GM23338 (cell line): ENCODE results near the gene INO80E. TPM values are rescaled to one million over a fixed set of nuclear protein-coding genes. Genes with fewer than 3 reads are reported as not detected.

Experiments
- ATAC-seq: fragments of 200-7000 bp; cut with Tn5 transposase; 3 replicates; pipeline ENCODE4 v1.9.1; 2020
- DNase-seq: peaks from one replicate; pipeline ENCODE4 v3.0.0-alpha.2; 2015; ENCODE audit warnings: low spot score
- H2AFZ ChIP-seq: fragments of 200-600 bp; sonication (generic); 2 replicates; pipeline ENCODE4 v1.8.0; 2016; ENCODE audit warnings: antibody characterized with exemption, mild to moderate bottlenecking, moderate library complexity
- H3F3A ChIP-seq: fragments of 200-600 bp; sonication (generic); replicated peaks from 2 replicates; pipeline ENCODE4 v1.8.0; 2017; ENCODE audit warnings: antibody characterized with exemption, mixed run types, low read depth
- H3K27ac ChIP-seq: fragments of 200-600 bp; sonication (generic); 2 replicates; pipeline ENCODE4 v1.6.1; 2016; ENCODE audit warnings: low read depth
- H3K27me3 ChIP-seq: fragments of 200-600 bp; sonication (generic); 2 replicates; pipeline ENCODE4 v1.8.0; 2016; ENCODE audit warnings: mild to moderate bottlenecking, mixed run types, moderate library complexity; ENCODE audit not compliant: insufficient read depth
- H3K36me3 ChIP-seq: fragments of 200-600 bp; sonication (generic); 2 replicates; pipeline ENCODE4 v1.8.0; 2016; ENCODE audit warnings: mild to moderate bottlenecking; ENCODE audit not compliant: insufficient read depth
- H3K4me1 ChIP-seq: fragments of 200-600 bp; sonication (generic); 2 replicates; pipeline ENCODE4 v1.8.0; 2016; ENCODE audit warnings: mild to moderate bottlenecking, moderate library complexity; ENCODE audit not compliant: insufficient read depth
- H3K4me2 ChIP-seq: fragments of 200-600 bp; sonication (generic); 2 replicates; pipeline ENCODE4 v1.7.1; 2017; ENCODE audit warnings: mixed run types
- H3K4me3 ChIP-seq: fragments of 200-600 bp; sonication (generic); 2 replicates; pipeline ENCODE4 v1.6.1; 2016; ENCODE audit warnings: mixed run types
- H3K79me2 ChIP-seq: fragments of 200-600 bp; sonication (generic); replicated peaks from 2 replicates; pipeline ENCODE4 v1.8.0; 2017; ENCODE audit warnings: mild to moderate bottlenecking; ENCODE audit not compliant: insufficient read depth
- H3K9me2 ChIP-seq: fragments of 200-600 bp; sonication (generic); 2 replicates; pipeline ENCODE4 v1.8.0; 2017; ENCODE audit not compliant: insufficient read depth
- H4K20me1 ChIP-seq: fragments of 200-600 bp; sonication (generic); replicated peaks from 2 replicates; pipeline ENCODE4 v1.8.0; 2017; ENCODE audit warnings: mild to moderate bottlenecking; ENCODE audit not compliant: insufficient read depth
- H3K27ac Mint-ChIP-seq: 2 replicates; pipeline ENCODE4 v1.8.0; 2020; ENCODE audit warnings: inconsistent platforms, mild to moderate bottlenecking, moderate library complexity, mixed read lengths
- H3K27me3 Mint-ChIP-seq: 3 replicates; pipeline ENCODE4 v1.8.0; 2022; ENCODE audit warnings: low read depth, mild to moderate bottlenecking, moderate library complexity, mixed read lengths, inconsistent platforms; ENCODE audit not compliant: insufficient read depth, poor library complexity
- H3K36me3 Mint-ChIP-seq: 3 replicates; pipeline ENCODE4 v1.8.0; 2021; ENCODE audit warnings: low read depth, mild to moderate bottlenecking, inconsistent platforms, moderate library complexity, mixed read lengths
- H3K4me1 Mint-ChIP-seq: 3 replicates; pipeline ENCODE4 v1.8.0; 2020; ENCODE audit warnings: mild to moderate bottlenecking, inconsistent platforms, mixed read lengths
- H3K4me3 Mint-ChIP-seq: 3 replicates; pipeline ENCODE4 v1.8.0; 2021; ENCODE audit warnings: moderate library complexity, mild to moderate bottlenecking, inconsistent platforms, mixed read lengths
- H3K9me3 Mint-ChIP-seq: 3 replicates; pipeline ENCODE4 v1.8.0; 2020; ENCODE audit warnings: moderate library complexity, mild to moderate bottlenecking, inconsistent platforms, mixed read lengths
- CREB1 ChIP-seq: fragments of 250-450 bp; sonication (Bioruptor Pico); IDR thresholded peaks from 2 replicates; pipeline ENCODE4 v1.5.0; 2020; ENCODE audit warnings: low read depth, mild to moderate bottlenecking, moderate library complexity
- EZH2 ChIP-seq: fragments of 200-600 bp; sonication (generic); IDR thresholded peaks from one replicate; pipeline ENCODE4 v1.8.0; 2017; ENCODE audit warnings: antibody characterized with exemption, mild to moderate bottlenecking, low read depth; ENCODE audit not compliant: unreplicated experiment
- EZH2phosphoT487 ChIP-seq: fragments of 200-600 bp; sonication (generic); IDR thresholded peaks from one replicate; pipeline ENCODE4 v1.8.1; 2018; ENCODE audit warnings: antibody characterized with exemption; ENCODE audit not compliant: unreplicated experiment
- NANOG ChIP-seq: IDR thresholded peaks from 2 replicates; pipeline ENCODE4 v1.6.1; 2016; ENCODE audit warnings: antibody characterized with exemption, borderline replicate concordance
- POLR2AphosphoS5 ChIP-seq: IDR thresholded peaks from 2 replicates; pipeline ENCODE4 v1.6.1; 2016; ENCODE audit warnings: antibody characterized with exemption, low read depth
- REST ChIP-seq: IDR thresholded peaks from one replicate; pipeline ENCODE4 v1.6.1; 2018; ENCODE audit warnings: antibody characterized with exemption; ENCODE audit not compliant: unreplicated experiment
- STAT1 ChIP-seq: IDR thresholded peaks from one replicate; pipeline ENCODE4 v1.6.1; 2016; ENCODE audit warnings: antibody characterized with exemption; ENCODE audit not compliant: unreplicated experiment
- ZNF114 ChIP-seq: fragments of 250-450 bp; sonication (Bioruptor Pico); IDR thresholded peaks from 2 replicates; pipeline ENCODE4 v1.5.0; 2020; ENCODE audit warnings: mild to moderate bottlenecking, moderate library complexity
- polyA plus RNA-seq: library from polyadenylated mRNA; unstranded; fragments of >200 nt; fragmentation: Nextera tagmentation; extraction: Ambion mirVana; gene quantifications from 2 replicates; pipeline ENCODE4 v1.2.1, GENCODE V29; 2016
- total RNA-seq: library from RNA; depleted of rRNA; stranded (reverse); fragments of >200 nt; shearing (Covaris generic); gene quantifications from 2 replicates; pipeline ENCODE4 v1.2.3, GENCODE V29; 2014
- TF ChIP-seq, protein P1 (sequence below): fragments of 250-450 bp; sonication (Bioruptor Pico); IDR thresholded peaks from 2 replicates; pipeline ENCODE4 v1.5.0; 2020; ENCODE audit warnings: mild to moderate bottlenecking, moderate library complexity

The INO80E gene
- total and polyA plus RNA-seq, 2 experiments from 2014 or later, result 66.0 to 71.0 TPM

- Mint-ChIP-seq H3K27ac (no peak overlapping the region), H3K27me3 (peaks cover 11% of the 10 kb centered on the region), H3K4me1 (peaks cover 29% of the 10 kb centered on the region), H3K36me3 (peaks cover 3% of the 10 kb centered on the region; the same call in 2 of the 3 replicates), H3K9me3 (no peaks in the 10 kb centered on the region), H3K4me3 (no peak overlapping the region)
- Histone ChIP-seq H3K9me2 (no peaks in the 10 kb centered on the region), H3K27ac (no peak overlapping the region), H3K4me1 (peaks cover 18% of the 10 kb centered on the region), H3K27me3 (no peaks in the 10 kb centered on the region), H3K4me2 (no peak overlapping the region), H3K36me3 (no peaks in the 10 kb centered on the region), H3K79me2 (no peaks in the 10 kb centered on the region), H3F3A (0 out of 2 replicates have a peak, but pooled peaks cover 3% of the 10 kb centered on the region), H2AFZ (no peak overlapping the region), H4K20me1 (no peaks in the 10 kb centered on the region; the same call in 1 of the 2 replicates), H3K4me3 (no peak overlapping the region)
- TF ChIP-seq STAT1 (no peak), EZH2phosphoT487 (no peak), ZNF114 (CRISPR knock-in tag) (no peak), POLR2AphosphoS5 (no peak), REST (no peak), CREB1 (CRISPR knock-in tag) (no peak), NANOG (no peak), EZH2 (no peak)
- TF ChIP-seq, protein P1, sequence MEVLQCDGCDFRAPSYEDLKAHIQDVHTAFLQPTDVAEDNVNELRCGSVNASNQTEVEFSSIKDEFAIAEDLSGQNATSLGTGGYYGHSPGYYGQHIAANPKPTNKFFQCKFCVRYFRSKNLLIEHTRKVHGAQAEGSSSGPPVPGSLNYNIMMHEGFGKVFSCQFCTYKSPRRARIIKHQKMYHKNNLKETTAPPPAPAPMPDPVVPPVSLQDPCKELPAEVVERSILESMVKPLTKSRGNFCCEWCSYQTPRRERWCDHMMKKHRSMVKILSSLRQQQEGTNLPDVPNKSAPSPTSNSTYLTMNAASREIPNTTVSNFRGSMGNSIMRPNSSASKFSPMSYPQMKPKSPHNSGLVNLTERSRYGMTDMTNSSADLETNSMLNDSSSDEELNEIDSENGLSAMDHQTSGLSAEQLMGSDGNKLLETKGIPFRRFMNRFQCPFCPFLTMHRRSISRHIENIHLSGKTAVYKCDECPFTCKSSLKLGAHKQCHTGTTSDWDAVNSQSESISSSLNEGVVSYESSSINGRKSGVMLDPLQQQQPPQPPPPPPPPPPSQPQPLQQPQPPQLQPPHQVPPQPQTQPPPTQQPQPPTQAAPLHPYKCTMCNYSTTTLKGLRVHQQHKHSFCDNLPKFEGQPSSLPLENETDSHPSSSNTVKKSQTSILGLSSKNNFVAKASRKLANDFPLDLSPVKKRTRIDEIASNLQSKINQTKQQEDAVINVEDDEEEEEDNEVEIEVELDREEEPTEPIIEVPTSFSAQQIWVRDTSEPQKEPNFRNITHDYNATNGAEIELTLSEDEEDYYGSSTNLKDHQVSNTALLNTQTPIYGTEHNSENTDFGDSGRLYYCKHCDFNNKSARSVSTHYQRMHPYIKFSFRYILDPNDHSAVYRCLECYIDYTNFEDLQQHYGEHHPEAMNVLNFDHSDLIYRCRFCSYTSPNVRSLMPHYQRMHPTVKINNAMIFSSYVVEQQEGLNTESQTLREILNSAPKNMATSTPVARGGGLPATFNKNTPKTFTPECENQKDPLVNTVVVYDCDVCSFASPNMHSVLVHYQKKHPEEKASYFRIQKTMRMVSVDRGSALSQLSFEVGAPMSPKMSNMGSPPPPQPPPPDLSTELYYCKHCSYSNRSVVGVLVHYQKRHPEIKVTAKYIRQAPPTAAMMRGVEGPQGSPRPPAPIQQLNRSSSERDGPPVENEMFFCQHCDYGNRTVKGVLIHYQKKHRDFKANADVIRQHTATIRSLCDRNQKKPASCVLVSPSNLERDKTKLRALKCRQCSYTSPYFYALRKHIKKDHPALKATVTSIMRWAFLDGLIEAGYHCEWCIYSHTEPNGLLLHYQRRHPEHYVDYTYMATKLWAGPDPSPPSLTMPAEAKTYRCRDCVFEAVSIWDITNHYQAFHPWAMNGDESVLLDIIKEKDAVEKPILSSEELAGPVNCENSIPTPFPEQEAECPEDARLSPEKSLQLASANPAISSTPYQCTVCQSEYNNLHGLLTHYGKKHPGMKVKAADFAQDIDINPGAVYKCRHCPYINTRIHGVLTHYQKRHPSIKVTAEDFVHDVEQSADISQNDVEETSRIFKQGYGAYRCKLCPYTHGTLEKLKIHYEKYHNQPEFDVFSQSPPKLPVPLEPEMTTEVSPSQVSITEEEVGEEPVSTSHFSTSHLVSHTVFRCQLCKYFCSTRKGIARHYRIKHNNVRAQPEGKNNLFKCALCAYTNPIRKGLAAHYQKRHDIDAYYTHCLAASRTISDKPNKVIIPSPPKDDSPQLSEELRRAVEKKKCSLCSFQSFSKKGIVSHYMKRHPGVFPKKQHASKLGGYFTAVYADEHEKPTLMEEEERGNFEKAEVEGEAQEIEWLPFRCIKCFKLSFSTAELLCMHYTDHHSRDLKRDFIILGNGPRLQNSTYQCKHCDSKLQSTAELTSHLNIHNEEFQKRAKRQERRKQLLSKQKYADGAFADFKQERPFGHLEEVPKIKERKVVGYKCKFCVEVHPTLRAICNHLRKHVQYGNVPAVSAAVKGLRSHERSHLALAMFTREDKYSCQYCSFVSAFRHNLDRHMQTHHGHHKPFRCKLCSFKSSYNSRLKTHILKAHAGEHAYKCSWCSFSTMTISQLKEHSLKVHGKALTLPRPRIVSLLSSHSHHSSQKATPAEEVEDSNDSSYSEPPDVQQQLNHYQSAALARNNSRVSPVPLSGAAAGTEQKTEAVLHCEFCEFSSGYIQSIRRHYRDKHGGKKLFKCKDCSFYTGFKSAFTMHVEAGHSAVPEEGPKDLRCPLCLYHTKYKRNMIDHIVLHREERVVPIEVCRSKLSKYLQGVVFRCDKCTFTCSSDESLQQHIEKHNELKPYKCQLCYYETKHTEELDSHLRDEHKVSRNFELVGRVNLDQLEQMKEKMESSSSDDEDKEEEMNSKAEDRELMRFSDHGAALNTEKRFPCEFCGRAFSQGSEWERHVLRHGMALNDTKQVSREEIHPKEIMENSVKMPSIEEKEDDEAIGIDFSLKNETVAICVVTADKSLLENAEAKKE (CRISPR knock-in tag), result no peak
- DNase-seq (no peak), ATAC-seq (no peak)
Measured at GRCh38 chr16:30026449-30026848, 30.4 kb downstream of the INO80E start.
